Lower leg skin (tissue), 3 donors: ENCODE measurements around the gene IRX4.

ENCODE experiments used
- CTCF ChIP-seq, 3 donors: fragments of 450-650 bp; IDR thresholded peaks; one replicate each; pipeline ENCODE4 v1.5.1; 2016; ENCODE audit warnings: antibody characterized with exemption in 3 of 3, mild to moderate bottlenecking in 3 of 3, moderate library complexity in 2 of 3
- POLR2A ChIP-seq, 2 donors: fragments of 450-650 bp; IDR thresholded peaks; one replicate each; pipeline ENCODE4 v1.6.1; 2016 to 2017; ENCODE audit warnings: antibody characterized with exemption in 2 of 2, mild to moderate bottlenecking in 1 of 2, moderate library complexity in 1 of 2

GRCh38 chr5:1858436-1858835 is 24.3 kb downstream of the IRX4 start:
- no peak for TF ChIP-seq CTCF (IDR thresholded peaks at IDR 0.05)
- no peak for TF ChIP-seq POLR2A (IDR thresholded peaks at IDR 0.05)
